Smooth muscle cell (in vitro differentiated cells): Measurements from ENCODE around the gene ASAP2. TPM values are rescaled to one million over a fixed set of nuclear protein-coding genes. Genes with fewer than 3 reads are reported as not detected.
A peak's percentile ranks its signal among the peaks of the same experiment; 100 is the strongest.

Source experiments
- DNase-seq: peaks from one replicate; lab custom pipeline; 2025; ENCODE audit not compliant: unreplicated experiment; lab: John Stamatoyannopoulos, UW
- H2AFZ ChIP-seq: fragments of 200-600 bp; sonication (generic); 2 replicates; pipeline ENCODE4 v1.6.0; 2016; ENCODE audit warnings: antibody characterized with exemption, low read depth, mild to moderate bottlenecking
- H3F3A ChIP-seq: fragments of 200-600 bp; sonication (generic); 2 replicates; pipeline ENCODE4 v1.6.0; 2017; ENCODE audit warnings: antibody characterized with exemption, low read depth
- H3K27ac ChIP-seq: fragments of 200-600 bp; sonication (generic); 2 replicates; pipeline ENCODE4 v1.5.1; 2016; ENCODE audit warnings: low read depth, mild to moderate bottlenecking
- H3K27me3 ChIP-seq: fragments of 200-600 bp; sonication (generic); 2 replicates; pipeline ENCODE4 v1.6.1; 2016; ENCODE audit warnings: low read depth, mild to moderate bottlenecking
- H3K36me3 ChIP-seq: fragments of 200-600 bp; sonication (generic); 2 replicates; pipeline ENCODE4 v1.5.1; 2016; ENCODE audit warnings: low read depth
- H3K4me1 ChIP-seq: fragments of 200-600 bp; sonication (generic); 2 replicates; pipeline ENCODE4 v1.5.1; 2016; ENCODE audit warnings: low read depth
- H3K4me2 ChIP-seq: fragments of 200-600 bp; sonication (generic); 2 replicates; pipeline ENCODE4 v1.6.0; 2016; ENCODE audit warnings: mild to moderate bottlenecking
- H3K4me3 ChIP-seq: fragments of 200-600 bp; sonication (generic); 2 replicates; pipeline ENCODE4 v1.5.1; 2016; ENCODE audit warnings: mild to moderate bottlenecking
- H3K79me2 ChIP-seq: fragments of 200-600 bp; sonication (generic); 2 replicates; pipeline ENCODE4 v1.6.0; 2016; ENCODE audit warnings: low read depth, mild to moderate bottlenecking
- H3K9ac ChIP-seq: fragments of 200-600 bp; sonication (generic); 2 replicates; pipeline ENCODE4 v1.6.0; 2016; ENCODE audit warnings: low read depth
- H3K9me3 ChIP-seq: fragments of 200-600 bp; sonication (generic); replicated peaks from 2 replicates; pipeline ENCODE4 v1.5.1; 2016; ENCODE audit warnings: low read depth
- H4K20me1 ChIP-seq: fragments of 200-600 bp; sonication (generic); 2 replicates; pipeline ENCODE4 v1.6.0; 2016; ENCODE audit warnings: low read depth
- CTCF ChIP-seq: fragments of 200-600 bp; sonication (generic); IDR thresholded peaks from 2 replicates; pipeline ENCODE4 v1.5.1; 2017; ENCODE audit warnings: borderline replicate concordance, mild to moderate bottlenecking, antibody characterized with exemption; ENCODE audit not compliant: insufficient read depth, poor library complexity, severe bottlenecking
- WGBS: methylation state at CpG from one replicate; pipeline ENCODE4 v1.1.7; 2016; ENCODE audit warnings: low lambda C conversion rate; 5-methylcytosine and 5-hydroxymethylcytosine counted together
- polyA plus RNA-seq: library from polyadenylated mRNA; unstranded; fragments of >200 nt; fragmentation: Nextera tagmentation; extraction: Ambion mirVana; gene quantifications from 2 replicates; pipeline ENCODE4 v1.2.1, GENCODE V29; 2016
- total RNA-seq: library from RNA; depleted of rRNA; stranded (reverse); fragments of >200 nt; gene quantifications from 2 replicates; pipeline ENCODE4 v1.2.3, GENCODE V29; 2014

The ASAP2 gene
- total and polyA plus RNA-seq, 2 experiments from 2014 or later, result 8.8 to 23.1 TPM

- WGBS, result 80% methylated on average over 3 of the region's 3 CpGs
- Histone ChIP-seq H3K9ac (no peak overlapping the region), H3K9me3 (no peaks in the 10 kb centered on the region), H3K4me2 (no peak overlapping the region), H3K4me3 (no peak overlapping the region), H2AFZ (no peak overlapping the region), H4K20me1 (no peaks in the 10 kb centered on the region), H3F3A (peaks cover 7% of the 10 kb centered on the region), H3K27ac (peak overlapping the region; percentile 97), H3K79me2 (no peaks in the 10 kb centered on the region), H3K4me1 (peaks cover 6% of the 10 kb centered on the region), H3K27me3 (no peaks in the 10 kb centered on the region), H3K36me3 (no peaks in the 10 kb centered on the region)
- DNase-seq, result no peak
- no peak for TF ChIP-seq CTCF
Observed at GRCh38 chr2:9189901-9190300, 16.7 kb upstream of the ASAP2 start.

GRCh38 chr2:9191041-9191481, 15.6 kb upstream of the ASAP2 start:
- Histone ChIP-seq H2AFZ (no peak overlapping the region), H3K4me1 (peaks cover 6% of the 10 kb centered on the region), H3K9ac (peak overlapping the region; percentile 79), H3K9me3 (no peaks in the 10 kb centered on the region), H3K4me3 (no peak overlapping the region), H3K27ac (peak overlapping the region; percentile 97), H3F3A (peaks cover 7% of the 10 kb centered on the region), H3K27me3 (no peaks in the 10 kb centered on the region), H3K4me2 (peak overlapping the region; percentile 34), H3K36me3 (no peaks in the 10 kb centered on the region), H4K20me1 (no peaks in the 10 kb centered on the region), H3K79me2 (no peaks in the 10 kb centered on the region)
- peak; percentile 20 for DNase-seq
- TF ChIP-seq CTCF, result no peak
- 36% methylated on average over 9 of the region's 9 CpGs for WGBS

GRCh38 chr2:9192712-9193111, 13.9 kb upstream of the ASAP2 start:
- Histone ChIP-seq H2AFZ (no peak overlapping the region), H3K4me3 (no peak overlapping the region), H3F3A (peaks cover 7% of the 10 kb centered on the region), H3K79me2 (no peaks in the 10 kb centered on the region), H3K27me3 (no peaks in the 10 kb centered on the region), H3K36me3 (no peaks in the 10 kb centered on the region), H3K9ac (no peak overlapping the region), H3K4me1 (peaks cover 6% of the 10 kb centered on the region), H3K27ac (peak overlapping the region; percentile 97), H4K20me1 (no peaks in the 10 kb centered on the region), H3K4me2 (no peak overlapping the region), H3K9me3 (no peaks in the 10 kb centered on the region)
- TF ChIP-seq CTCF, result no peak
- WGBS, result 97% methylated on average over 3 of the region's 3 CpGs
- DNase-seq, result no peak

- no peak for DNase-seq
- H3K9ac ChIP-seq, result no peak overlapping the region
- H3K27ac ChIP-seq, result no peak overlapping the region
- H2AFZ ChIP-seq, result no peak overlapping the region
- H3F3A ChIP-seq, result peaks cover 7% of the 10 kb centered on the region
- no peaks in the 10 kb centered on the region for H3K36me3 ChIP-seq
- H3K79me2 ChIP-seq, result no peaks in the 10 kb centered on the region
- peaks cover 6% of the 10 kb centered on the region for H3K4me1 ChIP-seq
- no peak for TF ChIP-seq CTCF
- H3K9me3 ChIP-seq, result no peaks in the 10 kb centered on the region
- no peak overlapping the region for H3K4me2 ChIP-seq
- H3K27me3 ChIP-seq, result no peaks in the 10 kb centered on the region
- H3K4me3 ChIP-seq, result no peak overlapping the region
- H4K20me1 ChIP-seq, result no peaks in the 10 kb centered on the region
Observed at GRCh38 chr2:9194352-9194751, 12.3 kb upstream of the ASAP2 start.
